ENCODE results near the gene ZNF281.
"Not testable (repeated sequence)": the region's sequence is repeated elsewhere in the genome, so short reads cannot be mapped to it uniquely, and the experiment has no call there.

ZNF281 gene

DNA sequence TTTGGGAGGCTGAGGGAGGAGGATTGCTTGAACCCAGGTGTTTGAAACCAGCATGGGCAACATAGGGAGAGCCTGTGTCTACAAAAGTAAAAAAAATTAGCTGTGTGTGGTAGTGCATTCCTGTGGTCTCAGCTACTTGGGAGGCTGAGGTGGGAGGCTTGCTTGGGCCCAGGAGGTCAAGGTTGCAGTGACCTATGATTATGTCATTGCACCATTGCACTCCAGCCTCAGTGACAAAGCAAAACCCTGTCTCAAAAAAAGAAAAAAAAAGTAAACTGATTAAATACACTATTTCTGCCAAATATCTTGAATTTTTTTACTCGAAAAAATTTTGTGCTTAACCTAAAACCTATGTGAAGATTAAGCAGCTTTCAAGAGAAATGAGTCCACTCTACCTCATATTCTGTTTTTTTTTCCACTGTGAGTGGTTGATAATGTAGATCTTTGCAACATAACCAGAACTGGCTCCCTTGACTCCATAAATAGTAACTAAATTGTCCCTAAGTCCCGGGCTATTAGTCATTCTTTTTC lies 19.4 kb upstream of the ZNF281 start:
- Histone ChIP-seq H3K27ac (ENCODE audit: low read depth, low read length) (no peak overlapping the region), H3K9ac (ENCODE audit: low read length in 5 of 5) (no peak overlapping the region), H3K4me3 (ENCODE audit: low read depth in 1 of 5, low read length in 5 of 5) (no peak overlapping the region), H3K36me3 (ENCODE audit: control insufficient read depth in 5 of 5, insufficient read depth in 5 of 5, low read length in 5 of 5) (no peaks in the 10 kb centered on the region), H3K27me3 (ENCODE audit: control insufficient read depth in 5 of 5, insufficient read depth in 4 of 5, low read length in 5 of 5) (no peaks in the 10 kb centered on the region), H3K4me1 (ENCODE audit: control insufficient read depth in 5 of 5, insufficient read depth in 5 of 5, low read length in 5 of 5) (no peaks in the 10 kb centered on the region), H3K9me3 (ENCODE audit: control insufficient read depth in 5 of 5, low read length in 5 of 5) (no peaks in the 10 kb centered on the region)

DNA sequence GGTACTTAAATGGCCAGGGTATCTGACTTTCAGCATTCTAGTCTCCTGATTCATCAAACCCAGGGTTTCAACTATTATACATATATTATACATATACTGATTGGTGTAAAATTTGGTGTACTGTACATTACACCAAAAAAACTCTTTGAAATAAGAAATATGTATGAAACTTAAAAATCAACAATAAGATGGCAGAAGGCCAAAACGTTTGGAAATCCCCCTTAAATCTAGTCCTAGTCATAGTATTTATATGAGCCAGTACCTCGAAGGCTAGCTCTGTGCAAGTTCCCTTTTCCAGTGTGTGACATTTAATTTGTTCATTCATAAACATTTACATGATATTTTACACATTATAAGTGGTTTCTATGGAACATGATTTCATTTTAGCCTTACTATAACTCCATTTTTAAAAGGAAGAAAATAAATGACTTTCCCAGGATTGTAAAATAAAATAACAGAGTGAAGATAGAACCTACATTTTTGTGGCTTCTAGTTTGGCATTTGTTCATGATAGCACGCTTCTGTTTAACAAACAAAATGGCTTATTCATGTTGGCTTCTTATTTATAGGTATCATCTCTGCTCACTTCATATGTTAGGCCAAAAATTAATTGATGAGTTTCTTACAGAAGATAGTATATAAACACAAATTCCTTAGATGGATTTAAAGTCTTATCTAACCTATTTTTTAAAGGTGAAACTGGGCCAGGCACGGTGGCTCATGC lies 18.8 kb upstream of the ZNF281 start:
- Histone ChIP-seq H3K27ac (ENCODE audit: low read depth, low read length) (no peak overlapping the region), H3K9ac (ENCODE audit: low read length in 5 of 5) (no peak overlapping the region), H3K36me3 (ENCODE audit: control insufficient read depth in 5 of 5, insufficient read depth in 5 of 5, low read length in 5 of 5) (no peaks in the 10 kb centered on the region), H3K27me3 (ENCODE audit: control insufficient read depth in 5 of 5, insufficient read depth in 4 of 5, low read length in 5 of 5) (no peaks in the 10 kb centered on the region), H3K9me3 (ENCODE audit: control insufficient read depth in 5 of 5, low read length in 5 of 5) (no peaks in the 10 kb centered on the region), H3K4me3 (ENCODE audit: low read depth in 1 of 5, low read length in 5 of 5) (no peak overlapping the region), H3K4me1 (ENCODE audit: control insufficient read depth in 5 of 5, insufficient read depth in 5 of 5, low read length in 5 of 5) (no peaks in the 10 kb centered on the region)

DNA sequence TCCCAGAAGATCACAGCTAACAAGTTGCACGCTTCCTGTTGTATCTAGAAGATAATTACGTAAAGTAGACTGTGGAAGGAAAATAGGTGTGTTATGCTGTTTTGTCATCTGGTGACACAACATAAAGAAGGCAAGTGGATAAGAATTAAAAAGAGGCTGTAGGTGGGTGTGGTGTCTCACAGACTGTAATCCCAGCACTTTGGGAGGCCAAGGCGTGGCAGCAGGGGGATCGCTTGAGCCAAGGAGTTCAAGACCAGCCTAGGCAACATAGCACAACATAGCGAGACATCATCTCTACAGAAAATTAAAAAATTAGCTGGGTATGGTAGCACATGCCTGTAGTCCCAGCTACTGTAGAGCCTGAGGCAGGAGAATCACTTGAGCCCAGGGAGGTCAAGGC lies 17.9 kb upstream of the ZNF281 start:
- H3K9ac ChIP-seq (ENCODE audit: low read length in 5 of 5), result no peak overlapping the region
- no peaks in the 10 kb centered on the region for H3K4me1 ChIP-seq (ENCODE audit: control insufficient read depth in 5 of 5, insufficient read depth in 5 of 5, low read length in 5 of 5)
- H3K27ac ChIP-seq (ENCODE audit: low read depth, low read length), result no peak overlapping the region
- H3K9me3 ChIP-seq (ENCODE audit: control insufficient read depth in 5 of 5, low read length in 5 of 5), result no peaks in the 10 kb centered on the region
- no peaks in the 10 kb centered on the region for H3K36me3 ChIP-seq (ENCODE audit: control insufficient read depth in 5 of 5, insufficient read depth in 5 of 5, low read length in 5 of 5)
- H3K4me3 ChIP-seq (ENCODE audit: low read depth in 1 of 5, low read length in 5 of 5), result no peak overlapping the region
- no peaks in the 10 kb centered on the region for H3K27me3 ChIP-seq (ENCODE audit: control insufficient read depth in 5 of 5, insufficient read depth in 4 of 5, low read length in 5 of 5)

DNA sequence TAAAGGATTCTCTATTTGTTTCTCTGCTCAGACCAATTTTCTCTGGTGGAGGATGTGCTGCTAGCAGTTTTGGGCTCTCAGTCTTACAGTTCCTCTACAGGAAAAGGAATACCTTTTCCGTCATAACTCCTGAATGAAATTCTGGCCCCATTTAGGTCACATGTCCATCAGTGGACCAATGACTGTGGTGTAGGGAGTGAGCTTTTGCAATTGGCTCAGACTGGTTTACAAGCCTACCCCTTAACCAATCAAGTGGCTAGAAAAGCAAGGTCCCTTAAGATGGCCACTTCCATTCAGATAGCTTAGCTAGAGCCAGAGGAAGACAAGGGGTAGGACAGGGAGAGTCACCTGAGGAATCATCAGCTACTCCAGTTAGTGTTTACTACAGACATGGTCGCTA lies 16.4 kb upstream of the ZNF281 start:
- no peaks in the 10 kb centered on the region for H3K27me3 ChIP-seq (ENCODE audit: control insufficient read depth in 5 of 5, insufficient read depth in 4 of 5, low read length in 5 of 5)
- H3K27ac ChIP-seq (ENCODE audit: low read depth, low read length), result no peak overlapping the region
- H3K4me1 ChIP-seq (ENCODE audit: control insufficient read depth in 5 of 5, insufficient read depth in 5 of 5, low read length in 5 of 5), result no peaks in the 10 kb centered on the region
- no peak overlapping the region for H3K9ac ChIP-seq (ENCODE audit: low read length in 5 of 5)
- H3K4me3 ChIP-seq (ENCODE audit: low read depth in 1 of 5, low read length in 5 of 5), result no peak overlapping the region
- H3K36me3 ChIP-seq (ENCODE audit: control insufficient read depth in 5 of 5, insufficient read depth in 5 of 5, low read length in 5 of 5), result no peaks in the 10 kb centered on the region
- no peaks in the 10 kb centered on the region for H3K9me3 ChIP-seq (ENCODE audit: control insufficient read depth in 5 of 5, low read length in 5 of 5)

DNA sequence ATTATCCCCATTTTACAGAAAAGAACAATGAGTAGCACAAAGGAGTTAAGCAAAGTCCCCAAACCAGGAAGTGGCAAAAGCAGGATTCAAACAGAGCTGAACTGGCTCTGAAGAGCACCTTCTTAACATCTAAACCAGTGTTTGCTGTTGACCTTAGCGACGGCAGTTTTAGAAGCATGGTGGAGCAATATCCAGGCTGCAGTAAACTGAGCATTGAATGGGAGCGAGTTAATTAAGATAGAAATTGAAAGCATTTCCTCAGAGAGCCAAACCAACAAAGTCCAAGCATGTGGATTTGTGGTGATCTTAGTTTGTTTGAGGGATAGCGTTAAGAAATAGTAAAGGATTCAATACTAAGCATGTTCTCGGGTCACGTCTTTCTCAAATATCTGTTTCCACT lies 13.4 kb upstream of the ZNF281 start:
- Histone ChIP-seq H3K27ac (ENCODE audit: low read depth, low read length) (no peak overlapping the region), H3K9me3 (ENCODE audit: control insufficient read depth in 5 of 5, low read length in 5 of 5) (no peaks in the 10 kb centered on the region), H3K4me1 (ENCODE audit: control insufficient read depth in 5 of 5, insufficient read depth in 5 of 5, low read length in 5 of 5) (no peaks in the 10 kb centered on the region), H3K27me3 (ENCODE audit: control insufficient read depth in 5 of 5, insufficient read depth in 4 of 5, low read length in 5 of 5) (no peaks in the 10 kb centered on the region), H3K4me3 (ENCODE audit: low read depth in 1 of 5, low read length in 5 of 5) (no peak overlapping the region), H3K36me3 (ENCODE audit: control insufficient read depth in 5 of 5, insufficient read depth in 5 of 5, low read length in 5 of 5) (no peaks in the 10 kb centered on the region), H3K9ac (ENCODE audit: low read length in 5 of 5) (no peak overlapping the region)

DNA sequence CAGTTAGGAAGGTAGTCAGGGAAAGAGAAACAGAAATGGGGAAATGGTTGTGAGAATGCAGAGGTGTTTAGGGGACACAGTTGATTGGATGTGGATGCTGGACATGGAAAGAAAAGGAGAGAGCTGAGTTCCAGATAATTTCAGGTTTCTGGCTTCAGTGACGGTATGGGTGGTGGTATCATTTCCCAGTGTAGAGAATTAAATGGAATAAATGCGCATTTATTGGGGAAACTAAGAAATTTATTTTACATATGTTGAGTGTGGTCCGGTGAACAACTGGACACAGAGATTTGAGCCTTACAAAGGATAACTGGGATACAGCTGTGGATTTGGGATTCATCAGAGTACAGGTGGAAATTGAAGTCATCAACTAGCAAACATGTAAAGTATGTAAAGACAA lies 12.4 kb upstream of the ZNF281 start:
- no peak overlapping the region for H3K27ac ChIP-seq (ENCODE audit: low read depth, low read length)
- no peaks in the 10 kb centered on the region for H3K27me3 ChIP-seq (ENCODE audit: control insufficient read depth in 5 of 5, insufficient read depth in 4 of 5, low read length in 5 of 5)
- H3K9ac ChIP-seq (ENCODE audit: low read length in 5 of 5), result no peak overlapping the region
- H3K9me3 ChIP-seq (ENCODE audit: control insufficient read depth in 5 of 5, low read length in 5 of 5), result no peaks in the 10 kb centered on the region
- no peaks in the 10 kb centered on the region for H3K36me3 ChIP-seq (ENCODE audit: control insufficient read depth in 5 of 5, insufficient read depth in 5 of 5, low read length in 5 of 5)
- no peak overlapping the region for H3K4me3 ChIP-seq (ENCODE audit: low read depth in 1 of 5, low read length in 5 of 5)
- H3K4me1 ChIP-seq (ENCODE audit: control insufficient read depth in 5 of 5, insufficient read depth in 5 of 5, low read length in 5 of 5), result no peaks in the 10 kb centered on the region

DNA sequence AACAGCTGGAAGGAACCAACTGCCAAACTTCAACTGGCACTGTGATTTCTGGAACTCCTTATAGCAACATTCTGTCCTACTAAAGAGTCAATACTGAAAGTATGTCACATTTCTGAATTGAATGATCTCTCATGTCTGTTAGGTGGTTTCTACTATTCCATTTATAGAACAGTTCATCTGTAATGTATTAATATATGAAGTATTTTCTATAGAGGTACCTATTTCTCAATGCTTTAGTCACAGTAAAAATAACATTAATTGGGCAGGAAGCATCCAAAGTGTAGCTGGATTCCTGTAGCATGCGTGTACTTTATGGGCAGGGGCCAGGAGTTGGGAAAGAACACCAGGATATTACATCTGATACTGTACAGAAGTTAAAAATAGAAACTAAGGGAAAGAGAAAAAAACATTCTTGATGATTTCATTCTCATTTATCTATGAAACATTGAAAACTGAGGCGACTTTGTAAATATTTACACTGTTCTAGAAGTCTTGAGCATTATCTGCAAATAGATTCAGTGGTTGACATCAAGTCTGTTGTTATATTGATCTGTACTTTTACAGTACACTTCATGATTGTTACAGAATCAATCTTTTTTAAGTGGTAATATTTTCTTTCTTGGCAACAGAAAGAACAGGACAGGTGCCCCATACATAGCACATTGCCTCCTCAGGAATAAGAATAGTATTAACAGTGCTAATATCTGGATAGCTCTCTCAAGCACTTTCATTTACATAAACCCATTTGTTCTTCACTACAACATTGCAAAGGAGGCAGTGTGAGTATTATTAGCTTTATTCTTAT lies 6.2 kb upstream of the ZNF281 start:
- Histone ChIP-seq H3K36me3 (ENCODE audit: control insufficient read depth in 5 of 5, insufficient read depth in 5 of 5, low read length in 5 of 5) (no peaks in the 10 kb centered on the region), H3K27ac (ENCODE audit: low read depth, low read length) (peak overlapping the region; percentile 97), H3K9me3 (ENCODE audit: control insufficient read depth in 5 of 5, low read length in 5 of 5) (no peaks in the 10 kb centered on the region), H3K27me3 (ENCODE audit: control insufficient read depth in 5 of 5, insufficient read depth in 4 of 5, low read length in 5 of 5) (no peaks in the 10 kb centered on the region), H3K4me1 (ENCODE audit: control insufficient read depth in 5 of 5, insufficient read depth in 5 of 5, low read length in 5 of 5) (peaks cover 0 to 13% (median 10%) of the 10 kb centered on the region in 5 donors), H3K4me3 (ENCODE audit: low read depth in 1 of 5, low read length in 5 of 5) (peak overlapping the region in 1 of 5 donors; percentile 4), H3K9ac (ENCODE audit: low read length in 5 of 5) (peak overlapping the region in 4 of 5 donors; percentile 22 to 64 (median 44))

DNA sequence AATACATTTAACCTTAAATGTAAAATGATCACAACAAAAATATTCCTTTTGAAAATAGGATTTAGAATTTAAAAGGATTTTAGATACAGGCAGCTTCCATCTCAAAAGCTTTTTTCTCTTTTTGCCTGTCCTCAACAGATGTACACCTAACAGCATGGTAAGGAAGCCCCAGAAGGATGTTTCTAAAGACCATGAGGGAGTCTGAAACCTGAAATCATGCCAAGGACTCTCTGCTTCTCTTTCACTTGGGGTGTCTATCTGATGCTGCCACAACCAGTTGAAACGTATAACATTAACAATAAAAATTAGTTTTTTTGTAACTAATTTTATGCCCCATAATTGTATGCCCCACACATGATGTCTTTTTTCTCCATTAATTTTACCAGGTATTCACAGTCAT lies 5.4 kb upstream of the ZNF281 start:
- H3K4me3 ChIP-seq (ENCODE audit: low read depth in 1 of 5, low read length in 5 of 5), result no peak overlapping the region
- peak overlapping the region; percentile 97 for H3K27ac ChIP-seq (ENCODE audit: low read depth, low read length)
- H3K4me1 ChIP-seq (ENCODE audit: control insufficient read depth in 5 of 5, insufficient read depth in 5 of 5, low read length in 5 of 5), result peaks cover 0 to 18% (median 16%) of the 10 kb centered on the region in 5 donors
- no peaks in the 10 kb centered on the region for H3K36me3 ChIP-seq (ENCODE audit: control insufficient read depth in 5 of 5, insufficient read depth in 5 of 5, low read length in 5 of 5)
- H3K9ac ChIP-seq (ENCODE audit: low read length in 5 of 5), result peak overlapping the region in 2 of 5 donors; percentile 39 to 64
- no peaks in the 10 kb centered on the region for H3K27me3 ChIP-seq (ENCODE audit: control insufficient read depth in 5 of 5, insufficient read depth in 4 of 5, low read length in 5 of 5)
- no peaks in the 10 kb centered on the region for H3K9me3 ChIP-seq (ENCODE audit: control insufficient read depth in 5 of 5, low read length in 5 of 5)

DNA sequence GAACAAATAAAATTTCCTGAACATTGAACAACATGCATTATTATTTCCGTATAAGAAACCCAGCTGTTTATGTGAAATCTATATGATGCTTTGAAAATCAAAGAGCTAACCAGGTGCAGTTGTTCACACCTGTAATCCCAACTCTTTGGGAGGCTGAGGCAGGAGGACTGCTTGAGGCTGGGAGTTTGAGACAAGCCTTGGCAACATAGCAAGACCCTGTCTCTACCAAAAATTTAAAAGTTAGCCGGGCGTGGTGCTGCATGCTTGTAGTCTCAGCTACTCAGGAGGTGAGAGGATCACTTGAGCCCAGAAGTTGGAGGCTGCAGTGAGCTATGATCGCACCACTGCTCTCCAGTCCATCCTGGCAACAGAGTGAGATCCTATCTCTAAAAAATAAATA lies 4.8 kb upstream of the ZNF281 start:
- Histone ChIP-seq H3K4me1 (ENCODE audit: control insufficient read depth in 5 of 5, insufficient read depth in 5 of 5, low read length in 5 of 5) (peaks cover 0 to 20% (median 18%) of the 10 kb centered on the region in 5 donors), H3K4me3 (ENCODE audit: low read depth in 1 of 5, low read length in 5 of 5) (no peak overlapping the region), H3K36me3 (ENCODE audit: control insufficient read depth in 5 of 5, insufficient read depth in 5 of 5, low read length in 5 of 5) (no peaks in the 10 kb centered on the region), H3K9ac (ENCODE audit: low read length in 5 of 5) (no peak overlapping the region), H3K9me3 (ENCODE audit: control insufficient read depth in 5 of 5, low read length in 5 of 5) (no peaks in the 10 kb centered on the region), H3K27me3 (ENCODE audit: control insufficient read depth in 5 of 5, insufficient read depth in 4 of 5, low read length in 5 of 5) (no peaks in the 10 kb centered on the region), H3K27ac (ENCODE audit: low read depth, low read length) (no peak overlapping the region)

DNA sequence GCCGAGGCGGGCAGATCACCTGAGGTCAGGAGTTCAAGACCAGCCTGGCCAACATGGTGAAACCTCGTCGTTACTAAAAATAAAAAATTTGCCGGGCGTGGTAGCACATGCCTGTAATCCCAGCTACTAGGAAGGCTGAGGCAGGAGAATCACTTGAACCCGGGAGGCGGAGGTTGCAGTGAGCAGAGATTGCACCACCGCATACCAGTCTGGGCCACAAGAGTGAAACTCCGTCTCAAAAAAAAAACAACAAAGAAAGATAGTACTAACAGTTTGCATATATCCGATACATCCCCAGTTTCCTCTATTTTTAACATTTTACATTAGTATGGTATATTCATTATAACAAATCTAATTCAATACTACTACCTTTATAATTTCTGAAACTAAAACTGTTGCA lies 3.9 kb upstream of the ZNF281 start:
- H3K4me3 ChIP-seq (ENCODE audit: low read depth in 1 of 5, low read length in 5 of 5); H3K27me3 ChIP-seq (ENCODE audit: control insufficient read depth in 5 of 5, insufficient read depth in 4 of 5, low read length in 5 of 5); H3K27ac ChIP-seq (ENCODE audit: low read depth, low read length); H3K9ac ChIP-seq (ENCODE audit: low read length in 5 of 5); H3K9me3 ChIP-seq (ENCODE audit: control insufficient read depth in 5 of 5, low read length in 5 of 5); H3K36me3 ChIP-seq (ENCODE audit: control insufficient read depth in 5 of 5, insufficient read depth in 5 of 5, low read length in 5 of 5): not testable (repeated sequence)
- H3K4me1 ChIP-seq (ENCODE audit: control insufficient read depth in 5 of 5, insufficient read depth in 5 of 5, low read length in 5 of 5), result peaks cover 1 to 25% (median 23%) of the 10 kb centered on the region in 5 donors

All from subcutaneous abdominal adipose tissue (tissue), 5 donors.